Adrenal gland (tissue), 5 donors: ENCODE results near the gene ARHGEF25.

Experiments used
- CTCF ChIP-seq, 6 experiments: fragments of 450-650 bp in 4 of 6; fragments of 200-600 bp in 2 of 6; sonication (generic) in 1 of 6; IDR thresholded peaks; 1 replicate in 5 of 6; 2 replicates in 1 of 6; pipeline versions ENCODE4 v1.5.1 to v1.8.0; 2016 to 2021; ENCODE audit warnings: antibody characterized with exemption in 6 of 6, mild to moderate bottlenecking in 2 of 6, moderate library complexity in 1 of 6
- POLR2A ChIP-seq, 2 donors: fragments of 450-650 bp; IDR thresholded peaks; one replicate each; pipeline ENCODE4 v1.6.1; 2017; ENCODE audit warnings: antibody characterized with exemption in 2 of 2, mild to moderate bottlenecking in 2 of 2, moderate library complexity in 1 of 2
- donor health status: DM: no; HTN: no; CAD: no.

GRCh38 chr12:57577981-57578758 is 33.1 kb upstream of the ARHGEF25 start:
- no peak for TF ChIP-seq CTCF (IDR thresholded peaks at IDR 0.05)
- no peak for TF ChIP-seq POLR2A (IDR thresholded peaks at IDR 0.05)
